ENCODE results near the gene SHROOM4. TPM values are rescaled to one million over a fixed set of nuclear protein-coding genes. Genes with fewer than 3 reads are reported as not detected.
A peak's percentile ranks its signal among the peaks of the same experiment; 100 is the strongest.

The SHROOM4 gene
- total RNA-seq, 1 donor from 2014 or later = 7.0 TPM

DNA sequence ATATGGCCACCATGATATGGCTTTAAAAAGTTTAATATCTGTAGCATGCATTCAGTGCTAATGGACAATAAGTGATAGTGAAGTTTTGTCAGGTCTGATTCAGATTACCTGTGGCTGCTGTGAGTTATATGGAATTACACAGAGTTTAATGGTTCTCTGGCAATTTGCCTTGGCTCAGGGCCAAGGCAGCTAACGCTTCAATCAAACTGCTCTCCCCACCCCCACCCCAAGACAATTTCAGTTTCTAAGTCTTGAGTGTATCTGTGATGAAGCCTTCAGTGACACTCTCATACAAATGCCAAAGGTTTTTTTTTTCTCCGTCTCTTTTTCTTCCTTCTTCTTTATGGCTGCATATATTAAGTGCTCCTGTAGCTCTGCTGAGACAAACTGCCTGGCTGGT, 106.6 kb downstream of the SHROOM4 start:
- Histone ChIP-seq H3K9ac (ENCODE audit: low read length) (no peak overlapping the region), H3K36me3 (ENCODE audit: insufficient read depth, low read length) (no peaks in the 10 kb centered on the region), H3K27me3 (ENCODE audit: insufficient read depth, low read length) (no peaks in the 10 kb centered on the region), H3K4me3 (ENCODE audit: insufficient read depth, low read depth, low read length) (no peak overlapping the region), H3K79me2 (ENCODE audit: insufficient read depth, low read length) (no peaks in the 10 kb centered on the region), H3K27ac (ENCODE audit: low read depth, low read length) (no peak overlapping the region), H3K4me1 (ENCODE audit: insufficient read depth, low read length) (peaks cover 10% of the 10 kb centered on the region), H3K9me3 (ENCODE audit: insufficient read depth, low read depth, low read length) (no peaks in the 10 kb centered on the region), H3K4me2 (ENCODE audit: low read length) (no peak overlapping the region), H4K20me1 (ENCODE audit: insufficient read depth, low read length) (no peaks in the 10 kb centered on the region), H2AFZ (ENCODE audit: low read depth, low read length) (no peak overlapping the region)
- no peaks in the 10 kb centered on the region for H3K36me3 Mint-ChIP-seq (ENCODE audit: low read depth, unreplicated experiment)
- TF ChIP-seq, protein P1, sequence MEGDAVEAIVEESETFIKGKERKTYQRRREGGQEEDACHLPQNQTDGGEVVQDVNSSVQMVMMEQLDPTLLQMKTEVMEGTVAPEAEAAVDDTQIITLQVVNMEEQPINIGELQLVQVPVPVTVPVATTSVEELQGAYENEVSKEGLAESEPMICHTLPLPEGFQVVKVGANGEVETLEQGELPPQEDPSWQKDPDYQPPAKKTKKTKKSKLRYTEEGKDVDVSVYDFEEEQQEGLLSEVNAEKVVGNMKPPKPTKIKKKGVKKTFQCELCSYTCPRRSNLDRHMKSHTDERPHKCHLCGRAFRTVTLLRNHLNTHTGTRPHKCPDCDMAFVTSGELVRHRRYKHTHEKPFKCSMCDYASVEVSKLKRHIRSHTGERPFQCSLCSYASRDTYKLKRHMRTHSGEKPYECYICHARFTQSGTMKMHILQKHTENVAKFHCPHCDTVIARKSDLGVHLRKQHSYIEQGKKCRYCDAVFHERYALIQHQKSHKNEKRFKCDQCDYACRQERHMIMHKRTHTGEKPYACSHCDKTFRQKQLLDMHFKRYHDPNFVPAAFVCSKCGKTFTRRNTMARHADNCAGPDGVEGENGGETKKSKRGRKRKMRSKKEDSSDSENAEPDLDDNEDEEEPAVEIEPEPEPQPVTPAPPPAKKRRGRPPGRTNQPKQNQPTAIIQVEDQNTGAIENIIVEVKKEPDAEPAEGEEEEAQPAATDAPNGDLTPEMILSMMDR (IDR thresholded peaks at IDR 0.05; ENCODE audit: insufficient read depth, low read depth, low read length) = no peak
- no peak for TF ChIP-seq EZH2 (IDR thresholded peaks at IDR 0.05; ENCODE audit: insufficient read depth, low read length)
- no peaks in the 10 kb centered on the region for H3K9me3 Mint-ChIP-seq (ENCODE audit: unreplicated experiment)
- no peak overlapping the region for H3K27ac Mint-ChIP-seq (ENCODE audit: unreplicated experiment)
- H3K4me1 Mint-ChIP-seq (ENCODE audit: low read depth, unreplicated experiment) = peaks cover 38% of the 10 kb centered on the region
- H3K4me3 Mint-ChIP-seq (ENCODE audit: unreplicated experiment) = no peak overlapping the region
- DNase-seq (ENCODE audit: low read depth) (no peak), FAIRE-seq (no peak)
- no peaks in the 10 kb centered on the region for H3K27me3 Mint-ChIP-seq (ENCODE audit: low read depth, unreplicated experiment)

- Histone ChIP-seq H2AFZ (ENCODE audit: low read depth, low read length) (no peak overlapping the region), H3K36me3 (ENCODE audit: insufficient read depth, low read length) (no peaks in the 10 kb centered on the region), H3K4me2 (ENCODE audit: low read length) (peak overlapping the region; percentile 26), H3K4me3 (ENCODE audit: insufficient read depth, low read depth, low read length) (no peak overlapping the region), H3K27ac (ENCODE audit: low read depth, low read length) (no peak overlapping the region), H4K20me1 (ENCODE audit: insufficient read depth, low read length) (no peaks in the 10 kb centered on the region), H3K79me2 (ENCODE audit: insufficient read depth, low read length) (no peaks in the 10 kb centered on the region), H3K4me1 (ENCODE audit: insufficient read depth, low read length) (peaks cover 16% of the 10 kb centered on the region), H3K9ac (ENCODE audit: low read length) (no peak overlapping the region), H3K9me3 (ENCODE audit: insufficient read depth, low read depth, low read length) (no peaks in the 10 kb centered on the region), H3K27me3 (ENCODE audit: insufficient read depth, low read length) (no peaks in the 10 kb centered on the region)
- Mint-ChIP-seq H3K9me3 (ENCODE audit: unreplicated experiment) (no peaks in the 10 kb centered on the region), H3K27ac (ENCODE audit: unreplicated experiment) (no peak overlapping the region), H3K36me3 (ENCODE audit: low read depth, unreplicated experiment) (no peaks in the 10 kb centered on the region), H3K4me3 (ENCODE audit: unreplicated experiment) (no peak overlapping the region), H3K4me1 (ENCODE audit: low read depth, unreplicated experiment) (peaks cover 47% of the 10 kb centered on the region), H3K27me3 (ENCODE audit: low read depth, unreplicated experiment) (no peaks in the 10 kb centered on the region)
- FAIRE-seq = peak; percentile 73
- TF ChIP-seq EZH2 (IDR thresholded peaks at IDR 0.05; ENCODE audit: insufficient read depth, low read length) = no peak
- TF ChIP-seq, protein P1 (IDR thresholded peaks at IDR 0.05; ENCODE audit: insufficient read depth, low read depth, low read length) = no peak
- no peak for DNase-seq (ENCODE audit: low read depth)
These were observed 109.0 kb downstream of the SHROOM4 start for GRCh38 chrX:50705042-50705441.

DNA sequence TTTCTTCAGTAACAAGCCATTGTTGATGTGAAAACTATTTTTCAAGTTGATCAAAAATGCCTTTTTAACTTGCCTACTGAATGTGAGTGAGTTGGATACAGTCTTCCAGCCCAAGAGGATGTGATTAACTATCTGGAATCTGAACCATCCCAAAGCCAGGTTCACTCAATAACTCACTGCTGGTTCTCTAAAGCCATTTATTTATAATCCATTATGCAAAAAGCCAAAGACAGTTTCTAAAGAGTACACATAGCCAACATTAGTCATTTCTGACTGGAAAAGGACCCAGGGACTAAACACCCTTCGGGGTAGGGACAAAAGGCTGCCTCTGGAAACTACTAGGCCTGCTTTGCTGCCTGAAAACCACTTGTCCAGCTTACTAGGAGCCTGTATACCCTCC, 109.6 kb downstream of the SHROOM4 start:
- DNase-seq (ENCODE audit: low read depth) = peak; percentile 57
- peaks cover 47% of the 10 kb centered on the region for H3K4me1 Mint-ChIP-seq (ENCODE audit: low read depth, unreplicated experiment)

More for the DNA sequence above, 109.6 kb downstream of the SHROOM4 start:
- Histone ChIP-seq H3K27ac (ENCODE audit: low read depth, low read length) (no peak overlapping the region), H3K9ac (ENCODE audit: low read length) (no peak overlapping the region), H4K20me1 (ENCODE audit: insufficient read depth, low read length) (no peaks in the 10 kb centered on the region), H3K4me1 (ENCODE audit: insufficient read depth, low read length) (peaks cover 16% of the 10 kb centered on the region), H3K4me2 (ENCODE audit: low read length) (peak overlapping the region; percentile 26), H3K36me3 (ENCODE audit: insufficient read depth, low read length) (no peaks in the 10 kb centered on the region), H3K79me2 (ENCODE audit: insufficient read depth, low read length) (no peaks in the 10 kb centered on the region), H3K4me3 (ENCODE audit: insufficient read depth, low read depth, low read length) (no peak overlapping the region), H3K27me3 (ENCODE audit: insufficient read depth, low read length) (no peaks in the 10 kb centered on the region), H2AFZ (ENCODE audit: low read depth, low read length) (no peak overlapping the region), H3K9me3 (ENCODE audit: insufficient read depth, low read depth, low read length) (no peaks in the 10 kb centered on the region)
- no peaks in the 10 kb centered on the region for H3K36me3 Mint-ChIP-seq (ENCODE audit: low read depth, unreplicated experiment)
- H3K27me3 Mint-ChIP-seq (ENCODE audit: low read depth, unreplicated experiment) = no peaks in the 10 kb centered on the region
- H3K9me3 Mint-ChIP-seq (ENCODE audit: unreplicated experiment) = no peaks in the 10 kb centered on the region
- H3K27ac Mint-ChIP-seq (ENCODE audit: unreplicated experiment) = no peak overlapping the region
- no peak overlapping the region for H3K4me3 Mint-ChIP-seq (ENCODE audit: unreplicated experiment)
- TF ChIP-seq, protein P1 (IDR thresholded peaks at IDR 0.05; ENCODE audit: insufficient read depth, low read depth, low read length) = no peak
- no peak for TF ChIP-seq EZH2 (IDR thresholded peaks at IDR 0.05; ENCODE audit: insufficient read depth, low read length)
- peak; percentile 81 for FAIRE-seq

Data from astrocyte (in vitro differentiated cells and primary cell).